GM18499 (cell line): ENCODE measurements around the gene STK39.

Experiments
- ATAC-seq: cut with Tn5 transposase; IDR thresholded peaks from one replicate; pipeline ENCODE4 v1.9.1; 2021; ENCODE audit warnings: moderate number of reproducible peaks; ENCODE audit not compliant: insufficient read depth, unreplicated experiment

STK39 gene

DNA sequence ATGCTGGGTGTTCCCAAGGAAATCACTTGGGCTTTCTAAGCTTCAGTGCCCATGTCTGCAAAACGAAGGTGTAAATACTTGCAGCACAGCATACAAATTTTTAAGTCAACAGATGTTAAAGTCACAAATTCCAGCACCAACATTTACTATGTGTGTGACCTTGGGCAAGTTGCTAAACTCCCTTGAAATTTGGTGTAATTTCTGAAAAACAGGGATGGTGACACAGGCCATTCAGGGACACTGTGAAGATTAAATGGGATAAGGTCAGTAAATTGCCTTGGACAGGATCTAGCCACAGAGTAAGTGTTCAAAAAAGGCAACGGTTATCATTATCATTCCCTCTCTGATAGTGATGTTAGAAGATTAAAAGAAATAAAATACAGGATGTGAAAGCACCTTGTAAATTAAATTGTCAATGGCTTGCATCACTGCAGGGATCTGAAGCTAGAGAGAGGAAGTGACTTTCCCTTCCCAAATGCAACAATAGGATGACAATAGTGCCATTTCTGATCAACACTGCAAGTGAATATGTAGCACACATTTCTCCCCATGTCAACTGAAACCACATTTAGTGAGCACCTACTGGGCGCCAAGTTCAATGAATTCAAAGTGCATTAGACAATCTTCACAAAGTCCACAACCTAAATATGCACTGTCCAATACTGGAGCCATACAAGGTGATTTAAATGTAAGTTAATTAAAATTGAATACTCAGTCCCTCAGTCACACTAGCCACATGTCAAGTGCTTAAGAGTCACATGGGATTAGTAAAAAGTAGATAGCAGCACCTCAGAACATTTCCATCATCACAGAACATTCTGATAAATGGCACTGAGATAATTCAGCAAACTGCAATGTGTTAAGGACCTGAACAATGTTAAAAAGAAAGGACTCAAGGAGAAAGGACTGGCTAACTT lies 81.2 kb downstream of the STK39 start:
- ATAC-seq: no peak

GRCh38 chr2:168165397-168165796 lies 82.0 kb downstream of the STK39 start:
- no peak for ATAC-seq

DNA sequence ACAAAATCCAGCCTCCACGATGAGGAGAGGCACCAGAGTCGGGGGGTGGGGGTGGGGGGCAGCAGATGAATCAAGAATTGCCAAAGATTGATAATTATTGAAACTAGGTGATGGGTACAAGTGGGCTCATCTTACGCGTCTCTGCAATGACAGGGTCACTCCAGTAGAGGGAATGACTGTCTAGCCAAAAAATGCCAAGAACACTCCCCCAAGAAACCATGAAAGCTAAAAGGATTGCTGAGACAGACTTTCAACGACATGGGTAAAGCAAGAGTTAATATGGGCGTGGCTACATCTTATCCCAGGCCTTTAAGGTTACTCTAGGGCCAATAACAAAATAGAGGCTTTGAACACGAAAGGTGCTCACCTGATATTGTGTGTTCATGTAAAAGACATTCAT lies 86.5 kb downstream of the STK39 start:
- no peak for ATAC-seq

DNA sequence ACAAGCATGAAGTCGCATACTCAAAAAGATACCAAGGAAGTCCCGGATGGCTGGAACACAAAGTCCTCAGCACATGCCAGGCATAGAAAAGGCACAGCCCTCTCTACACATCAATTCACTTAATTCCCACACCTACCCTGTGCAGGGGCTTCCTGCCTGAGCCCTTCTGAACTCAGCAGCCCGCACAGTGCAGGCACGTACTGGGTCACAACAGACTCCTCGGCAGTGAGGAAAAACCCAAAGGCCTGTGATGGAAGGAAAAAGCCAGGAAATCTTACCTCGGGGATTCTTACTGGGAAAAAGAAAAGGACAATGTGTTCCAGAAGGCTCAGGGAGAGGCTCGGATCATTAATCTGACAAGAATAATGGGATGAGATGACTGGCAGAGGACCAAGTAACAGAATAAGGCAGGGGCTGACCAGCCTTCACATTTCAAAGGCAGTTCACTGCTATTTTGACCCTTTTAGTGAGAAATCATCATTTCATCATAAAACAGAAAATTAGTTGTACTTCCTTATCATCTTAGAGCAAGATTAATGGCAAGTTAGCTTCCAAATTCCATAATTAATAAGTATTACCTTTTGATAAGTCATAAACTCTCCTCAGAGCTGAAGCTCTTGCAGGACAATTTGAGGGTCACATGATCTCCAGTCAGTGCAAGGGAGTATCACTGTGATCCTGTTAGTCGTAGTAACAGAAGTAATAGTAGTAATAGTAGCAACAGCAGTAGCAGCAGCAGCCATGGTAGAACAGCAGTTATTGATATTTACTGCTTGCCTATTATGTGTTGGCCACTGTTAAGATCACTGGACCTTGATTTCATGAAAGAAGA lies 87.4 kb downstream of the STK39 start:
- ATAC-seq: no peak

GRCh38 chr2:168158586-168158985 lies 88.8 kb downstream of the STK39 start:
- no peak for ATAC-seq

DNA sequence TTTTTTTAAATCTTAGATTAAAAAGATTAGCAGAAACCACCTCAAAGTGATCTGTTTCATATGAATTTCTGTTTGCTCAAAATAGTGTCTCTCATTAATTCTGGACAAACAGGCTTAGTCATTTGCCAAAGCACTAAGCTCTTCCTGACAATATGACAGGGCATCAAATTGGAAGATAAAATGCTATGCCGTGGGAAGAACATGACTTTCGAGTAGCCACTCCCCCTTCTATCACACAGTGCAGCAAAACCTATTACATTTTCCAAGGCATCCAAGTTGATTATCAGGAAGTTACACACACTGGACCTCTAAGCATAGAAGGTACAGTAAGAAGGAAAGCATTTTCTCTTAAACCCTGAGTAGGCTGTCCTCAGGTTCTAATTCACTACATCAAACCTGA lies 89.5 kb downstream of the STK39 start:
- ATAC-seq: no peak

DNA sequence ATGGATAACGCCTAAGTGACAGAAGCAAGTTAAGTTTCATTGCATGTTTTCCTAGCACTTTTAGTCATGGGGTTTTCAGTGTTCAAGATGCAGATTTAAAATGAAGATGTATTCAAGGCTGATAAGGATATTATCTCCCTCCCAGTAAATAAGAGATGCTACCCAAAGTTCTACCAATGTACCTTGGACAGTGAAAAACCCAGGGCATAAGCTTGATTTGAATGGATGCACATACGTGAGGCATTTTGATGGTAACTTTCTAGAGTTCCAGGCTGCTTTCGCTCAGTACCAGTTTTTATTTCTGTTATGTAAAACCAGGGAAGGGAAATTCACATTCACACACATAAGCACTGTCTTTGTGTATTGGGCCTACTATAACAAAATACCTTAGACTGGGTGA lies 90.3 kb downstream of the STK39 start:
- no peak for ATAC-seq

DNA sequence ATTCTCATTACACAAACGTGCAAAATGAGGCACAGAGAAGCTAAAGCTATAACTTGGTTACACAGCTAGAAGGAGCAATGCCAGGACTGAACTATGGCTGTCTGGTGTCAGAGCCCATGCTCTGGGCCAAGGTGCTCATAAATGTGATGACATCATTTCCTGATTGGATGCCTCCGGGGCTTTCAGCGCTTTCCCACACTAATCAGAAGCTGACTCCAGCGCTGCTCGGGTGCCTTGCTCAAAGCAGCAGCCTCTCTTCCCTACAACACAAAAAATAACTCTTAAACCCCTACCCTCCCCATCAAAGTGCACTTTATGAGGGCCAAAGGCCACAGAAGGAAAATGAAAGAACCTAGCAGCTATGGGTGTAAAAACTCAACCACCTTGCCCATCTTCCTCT lies 90.7 kb downstream of the STK39 start:
- no peak for ATAC-seq

DNA sequence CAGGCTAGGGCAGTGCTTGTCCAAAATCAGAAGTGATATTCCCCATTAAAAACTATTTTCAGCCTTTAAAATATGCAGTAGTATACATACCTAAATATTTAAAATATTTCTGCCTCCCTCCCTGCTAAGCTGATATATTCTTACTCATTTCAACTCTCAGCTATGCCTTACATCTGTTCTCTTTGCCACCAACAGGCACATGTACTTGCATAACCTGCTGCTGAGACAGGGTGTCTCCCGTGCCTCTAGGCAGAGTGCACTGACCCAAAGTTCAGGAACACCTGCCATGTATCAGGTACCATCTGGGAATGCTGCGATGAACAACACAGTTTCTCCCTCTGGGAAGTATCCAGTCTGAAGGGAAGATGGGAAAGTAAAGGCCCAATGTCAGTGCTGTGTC lies 91.7 kb downstream of the STK39 start:
- no peak for ATAC-seq

DNA sequence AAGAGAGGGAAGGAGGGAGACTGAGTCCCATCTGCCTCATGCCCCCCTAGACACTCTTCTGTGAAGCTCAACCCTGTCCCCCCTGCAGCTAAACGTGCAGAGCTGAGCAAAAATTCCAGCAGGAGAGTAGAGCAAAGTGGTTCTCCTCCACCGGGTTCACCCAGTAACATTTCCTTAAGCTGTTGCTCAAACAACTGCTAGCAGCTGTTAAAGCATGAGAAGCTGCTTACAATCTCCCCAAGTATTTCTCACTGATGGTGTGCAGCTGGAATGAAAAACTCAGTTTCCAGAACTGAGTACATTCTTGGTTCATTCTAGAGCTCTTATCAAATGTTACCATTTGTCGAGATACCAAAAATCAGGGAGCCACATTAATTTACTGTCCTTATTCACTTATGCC lies 92.3 kb downstream of the STK39 start:
- no peak for ATAC-seq

DNA sequence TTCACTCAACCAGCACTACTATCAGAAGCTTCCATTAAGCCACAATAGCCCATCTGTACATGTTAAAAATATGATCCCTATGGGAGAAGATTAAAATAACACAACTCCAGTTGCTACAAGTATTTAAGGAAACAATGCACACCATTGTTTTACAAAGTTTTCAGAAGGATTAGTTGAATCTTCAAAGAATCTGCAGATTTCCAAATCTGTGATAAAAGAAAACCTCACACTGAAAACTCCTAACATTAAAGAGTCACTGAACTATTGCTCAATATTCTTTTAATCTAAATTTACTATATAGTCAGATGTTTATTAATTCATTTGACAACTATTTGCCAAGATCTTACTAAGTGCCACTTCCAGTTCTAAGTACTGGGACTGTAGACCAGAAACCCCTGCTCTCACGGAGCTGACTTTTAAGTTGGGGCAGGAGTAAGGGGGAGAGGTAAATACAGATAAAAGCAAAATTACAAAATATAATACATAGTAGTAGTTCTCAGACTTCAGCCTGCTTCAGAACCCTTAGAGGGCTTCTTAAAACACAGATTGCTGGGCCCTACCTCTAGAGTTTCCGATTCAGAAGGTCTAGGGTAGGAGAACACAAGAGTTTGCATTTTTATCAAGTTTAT lies 94.4 kb downstream of the STK39 start:
- ATAC-seq: no peak

DNA sequence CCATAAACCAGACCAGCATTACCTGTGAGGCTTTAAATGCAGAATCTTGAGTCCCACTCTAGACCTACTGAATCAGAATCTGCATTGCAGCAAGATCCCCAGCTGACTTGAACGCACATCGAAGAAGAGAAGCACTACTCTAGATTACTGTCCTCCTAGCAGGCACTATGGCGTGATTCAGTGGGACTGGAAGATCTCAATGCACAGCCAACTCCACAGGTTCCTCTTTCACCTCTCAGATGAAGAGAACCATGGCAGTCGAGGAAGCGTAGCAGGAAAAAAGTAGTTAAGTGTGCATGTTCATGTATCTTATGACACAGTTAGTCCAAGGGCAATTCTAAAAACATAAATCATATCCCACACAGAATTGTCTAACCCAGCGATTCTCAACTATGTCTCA lies 97.4 kb downstream of the STK39 start:
- ATAC-seq: no peak

GRCh38 chr2:168149150-168149974 lies 98.0 kb downstream of the STK39 start:
- no peak for ATAC-seq

DNA sequence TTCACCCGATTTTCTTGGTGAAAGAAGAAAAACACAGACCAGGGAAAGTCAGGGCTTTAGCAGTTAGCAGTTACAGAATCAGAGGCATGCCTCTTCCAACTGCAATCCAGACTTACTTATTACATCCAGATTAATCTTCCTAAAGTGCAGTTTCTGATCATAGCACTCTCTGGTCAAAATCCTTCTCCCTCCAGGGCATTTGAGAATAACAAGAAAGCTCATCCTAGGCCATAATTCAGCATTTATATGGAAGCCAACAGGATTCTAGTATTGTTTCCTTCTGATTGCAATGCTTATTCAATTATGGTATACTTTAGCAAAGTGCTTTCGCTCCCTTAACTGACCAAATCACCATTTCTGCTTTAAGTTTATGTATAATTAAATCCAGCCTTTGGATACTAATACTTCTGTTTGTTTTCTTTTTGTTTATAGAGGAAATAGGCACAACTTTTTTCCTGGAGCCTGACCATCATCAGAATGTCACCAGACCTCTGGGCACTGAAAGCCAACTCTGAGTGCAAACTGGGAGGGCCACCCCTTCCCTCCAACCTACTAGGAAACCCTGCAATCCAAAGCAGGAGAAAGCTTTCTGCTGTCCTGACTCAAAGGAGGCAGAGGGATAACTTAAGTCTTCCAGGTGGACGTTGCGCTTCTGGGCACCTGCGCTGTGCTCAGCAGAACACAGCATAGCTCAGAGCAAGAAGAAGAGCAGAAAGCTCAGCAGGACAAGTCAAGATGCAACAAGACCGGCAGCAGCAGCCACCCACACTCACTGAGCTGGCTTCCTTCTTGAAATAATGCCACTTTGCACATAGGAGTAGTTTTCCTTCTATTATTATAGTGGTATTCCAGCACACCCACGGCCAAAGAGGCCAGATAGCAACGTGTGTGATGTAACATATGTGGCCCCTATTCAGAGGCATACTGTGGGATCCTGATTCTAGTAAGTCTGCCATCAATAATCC lies 99.3 kb downstream of the STK39 start:
- ATAC-seq: no peak

DNA sequence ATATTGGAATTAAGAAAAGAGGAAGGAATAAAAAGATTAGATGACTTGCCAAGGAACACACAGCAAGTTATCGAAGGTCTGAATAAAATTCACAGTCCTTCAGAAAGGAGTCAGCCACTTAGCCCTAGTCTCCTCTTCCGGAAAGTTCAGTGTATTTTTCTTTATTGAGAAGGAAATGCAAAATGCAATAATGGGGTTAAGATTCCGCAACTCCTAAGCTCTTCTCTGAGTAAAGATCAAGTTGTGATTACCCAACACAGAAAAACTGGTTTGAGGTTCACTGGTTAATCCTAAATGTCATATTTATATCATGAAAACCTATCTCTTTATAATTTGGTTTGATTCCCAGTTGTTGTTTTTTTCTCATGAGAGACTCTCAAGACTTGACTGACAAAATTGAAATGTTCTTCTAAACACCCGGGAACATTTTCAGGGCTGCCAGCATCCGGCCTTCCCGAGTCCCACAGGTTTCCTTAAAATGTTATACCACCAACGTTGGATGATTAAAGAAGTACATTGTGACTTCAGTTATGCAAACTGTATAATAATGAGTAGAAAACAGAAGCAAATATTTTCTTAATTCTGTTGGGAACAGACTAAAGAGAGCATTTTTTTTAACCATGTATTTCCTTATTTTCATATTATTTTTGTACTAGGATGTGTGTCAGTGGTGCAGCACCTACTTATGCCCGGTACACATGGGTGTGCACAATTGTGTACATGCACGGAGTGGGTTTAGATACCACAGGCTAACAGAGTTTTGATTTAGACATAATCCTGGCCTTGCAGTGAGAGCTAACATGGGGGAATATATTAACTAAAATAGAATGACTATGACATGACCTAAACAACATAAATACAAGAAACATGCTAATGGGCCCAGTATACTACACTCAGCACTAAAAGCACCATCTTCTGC lies 100.2 kb downstream of the STK39 start:
- ATAC-seq: no peak

DNA sequence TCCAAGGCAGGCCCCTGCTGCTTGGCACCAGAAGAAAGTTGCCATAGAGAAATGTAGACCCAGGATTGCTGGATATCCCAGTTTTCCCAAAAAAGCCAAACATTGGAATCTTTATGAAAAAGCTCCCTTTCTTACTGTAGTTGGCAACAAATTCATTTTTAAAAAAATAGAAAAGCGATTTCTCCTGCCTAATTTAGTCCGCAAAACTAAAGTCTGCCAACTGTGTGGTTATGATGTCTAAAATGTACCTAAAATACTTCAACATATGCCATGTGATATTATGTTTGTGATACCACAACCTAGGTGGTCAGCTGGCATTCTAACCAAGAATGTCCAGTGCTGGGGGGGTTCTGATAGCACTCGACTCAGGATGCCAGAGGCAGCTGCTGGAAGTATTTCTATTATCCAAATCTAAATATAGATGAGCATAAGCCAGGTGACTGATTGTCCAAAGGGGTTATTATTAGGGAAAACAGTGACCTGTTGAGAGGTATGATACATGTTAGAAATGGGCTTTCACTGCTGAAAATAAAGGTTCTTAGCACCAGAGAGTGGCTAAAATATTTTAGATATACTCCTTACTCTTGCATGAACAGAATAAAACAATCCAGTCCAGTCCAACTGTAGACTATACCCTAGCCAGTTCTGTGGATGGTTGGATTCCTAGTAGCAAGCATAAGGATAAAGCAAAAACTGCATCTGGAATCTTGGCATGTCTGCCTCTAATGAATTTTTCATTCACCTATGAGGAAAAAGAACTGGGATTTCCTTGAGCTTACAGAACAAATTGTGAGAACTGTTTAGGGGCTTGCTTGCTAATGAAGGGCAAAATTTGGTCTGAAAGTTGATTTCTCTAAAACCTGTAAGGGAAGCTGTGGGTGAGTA lies 101.7 kb downstream of the STK39 start:
- no peak for ATAC-seq

DNA sequence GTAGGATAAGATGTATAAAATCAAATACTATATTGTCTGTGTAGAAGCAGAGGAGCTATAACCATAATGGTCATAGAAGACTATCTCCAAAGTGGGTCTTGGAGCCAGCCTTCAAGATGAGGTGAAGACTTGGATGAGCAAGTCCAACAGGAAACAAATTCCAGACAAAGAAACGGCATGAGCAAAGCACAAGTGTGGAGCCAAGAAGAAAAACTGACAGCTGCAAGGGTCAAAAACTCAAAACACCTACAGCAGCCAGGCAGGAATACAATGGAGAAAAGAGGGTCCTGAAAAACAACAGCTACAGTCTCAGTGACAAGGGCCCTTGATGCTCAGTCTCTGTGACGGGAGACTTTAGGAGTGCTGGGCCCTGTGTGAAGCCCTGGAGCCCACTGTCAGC lies 102.4 kb downstream of the STK39 start:
- ATAC-seq: no peak
